Esophagus muscularis mucosa (tissue), 4 donors: ENCODE results near the gene PRDM5. TPM values are rescaled to one million over a fixed set of nuclear protein-coding genes. Genes with fewer than 3 reads are reported as not detected.

Experiments used
- DNase-seq: peaks from one replicate; pipeline ENCODE4 v3.0.0-alpha.2; 2017; ENCODE audit errors: extremely low spot score
- H3K27ac ChIP-seq, 4 donors: fragments of 200-600 bp; sonication (generic); replicated peaks in 1 of 4; 1 replicate in 3 of 4; 2 replicates in 1 of 4; pipeline ENCODE4 v1.5.1; 2016 to 2019; ENCODE audit warnings: mild to moderate bottlenecking in 1 of 4
- H3K27me3 ChIP-seq, 4 donors: fragments of 200-600 bp; sonication (generic); one replicate each; pipeline versions ENCODE4 v1.5.1 to v1.6.0; 2016 to 2019
- H3K36me3 ChIP-seq, 4 donors: fragments of 200-600 bp; sonication (generic); one replicate each; pipeline ENCODE4 v1.5.1; 2016 to 2019
- H3K4me1 ChIP-seq, 4 donors: fragments of 200-600 bp; sonication (generic); one replicate each; pipeline ENCODE4 v1.5.1; 2016 to 2019
- H3K4me3 ChIP-seq, 4 donors: fragments of 200-600 bp; sonication (generic); 1 replicate in 2 of 4; 2 replicates in 2 of 4; pipeline ENCODE4 v1.5.1; 2016 to 2019; ENCODE audit warnings: mild to moderate bottlenecking in 4 of 4, moderate library complexity in 1 of 4
- H3K9me3 ChIP-seq, 4 donors: fragments of 200-600 bp; sonication (generic); 1 replicate in 3 of 4; 2 replicates in 1 of 4; pipeline ENCODE4 v1.5.1; 2016 to 2019
- EP300 ChIP-seq: sonication (generic); formaldehyde crosslinking; IDR thresholded peaks from one replicate; pipeline ENCODE4 v1.6.1; 2017; ENCODE audit warnings: antibody characterized with exemption
- POLR2A ChIP-seq: fragments of 450-650 bp; IDR thresholded peaks from one replicate; pipeline ENCODE4 v1.6.1; 2017; ENCODE audit warnings: antibody characterized with exemption, moderate library complexity, mild to moderate bottlenecking, low read depth
- POLR2AphosphoS5 ChIP-seq, 2 donors: sonication (generic); formaldehyde crosslinking; IDR thresholded peaks; one replicate each; pipeline ENCODE4 v1.6.1; 2017; ENCODE audit warnings: antibody characterized with exemption in 2 of 2
- WGBS: methylation state at CpG from one replicate; pipeline ENCODE4 v1.1.5; 2018; 5-methylcytosine and 5-hydroxymethylcytosine counted together
- intact Hi-C: fragments of 100-400 bp; cut with DNase I; formaldehyde crosslinking; loops from one replicate; pipeline ENCODE4 v1.15.1; 2023
- total RNA-seq, 4 donors: library from RNA; depleted of rRNA; stranded (reverse); fragments of >200 nt; gene quantifications; one replicate each; pipeline versions ENCODE4 v1.1.0 to v1.2.1, GENCODE V29; 2016
- TF ChIP-seq, protein P1 (sequence below), 3 experiments: fragments of 200-600 bp in 2 of 3; fragments of 450-650 bp in 1 of 3; sonication (generic) in 2 of 3; IDR thresholded peaks; one replicate each; pipeline ENCODE4 v1.5.1; 2017 to 2019; ENCODE audit warnings: antibody characterized with exemption in 3 of 3, mild to moderate bottlenecking in 2 of 3, moderate library complexity in 1 of 3

Gene PRDM5
- total RNA-seq, 4 donors from 2014 or later: 10.8 to 17.0 (median 15.4) TPM

DNA sequence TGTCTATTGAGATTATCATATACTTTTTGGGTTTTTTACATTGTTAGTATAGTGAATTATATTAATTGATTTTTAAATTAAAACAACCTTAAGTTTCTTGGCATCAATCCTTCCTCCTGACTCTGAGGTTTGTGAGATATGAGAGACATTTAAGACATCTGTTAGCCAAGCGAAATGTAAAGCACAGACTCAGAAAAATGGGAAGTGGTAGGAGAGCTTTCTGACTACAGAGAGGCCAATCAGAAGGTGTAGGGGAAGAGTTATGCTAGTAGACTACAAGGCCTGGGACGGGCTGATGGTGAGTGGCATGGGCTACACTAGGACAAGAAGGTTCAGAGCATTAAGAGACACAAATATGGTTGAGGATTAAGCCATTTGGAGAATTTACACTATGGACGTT lies 255.4 kb downstream of the PRDM5 start:
- intact Hi-C loops: no loop called here
- H3K4me3 ChIP-seq: no peak overlapping the region
- no peak for TF ChIP-seq POLR2A
- TF ChIP-seq, protein P1, sequence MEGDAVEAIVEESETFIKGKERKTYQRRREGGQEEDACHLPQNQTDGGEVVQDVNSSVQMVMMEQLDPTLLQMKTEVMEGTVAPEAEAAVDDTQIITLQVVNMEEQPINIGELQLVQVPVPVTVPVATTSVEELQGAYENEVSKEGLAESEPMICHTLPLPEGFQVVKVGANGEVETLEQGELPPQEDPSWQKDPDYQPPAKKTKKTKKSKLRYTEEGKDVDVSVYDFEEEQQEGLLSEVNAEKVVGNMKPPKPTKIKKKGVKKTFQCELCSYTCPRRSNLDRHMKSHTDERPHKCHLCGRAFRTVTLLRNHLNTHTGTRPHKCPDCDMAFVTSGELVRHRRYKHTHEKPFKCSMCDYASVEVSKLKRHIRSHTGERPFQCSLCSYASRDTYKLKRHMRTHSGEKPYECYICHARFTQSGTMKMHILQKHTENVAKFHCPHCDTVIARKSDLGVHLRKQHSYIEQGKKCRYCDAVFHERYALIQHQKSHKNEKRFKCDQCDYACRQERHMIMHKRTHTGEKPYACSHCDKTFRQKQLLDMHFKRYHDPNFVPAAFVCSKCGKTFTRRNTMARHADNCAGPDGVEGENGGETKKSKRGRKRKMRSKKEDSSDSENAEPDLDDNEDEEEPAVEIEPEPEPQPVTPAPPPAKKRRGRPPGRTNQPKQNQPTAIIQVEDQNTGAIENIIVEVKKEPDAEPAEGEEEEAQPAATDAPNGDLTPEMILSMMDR (IDR thresholded peaks at IDR 0.05): no peak
- 82% methylated on average over 3 of the region's 3 CpGs for WGBS
- H3K27me3 ChIP-seq: no peaks in the 10 kb centered on the region
- H3K9me3 ChIP-seq: peaks cover 0 to 6% (median 0%) of the 10 kb centered on the region in 4 donors
- no peak for DNase-seq
- no peak overlapping the region for H3K27ac ChIP-seq
- H3K36me3 ChIP-seq: no peaks in the 10 kb centered on the region
- no peaks in the 10 kb centered on the region for H3K4me1 ChIP-seq

DNA sequence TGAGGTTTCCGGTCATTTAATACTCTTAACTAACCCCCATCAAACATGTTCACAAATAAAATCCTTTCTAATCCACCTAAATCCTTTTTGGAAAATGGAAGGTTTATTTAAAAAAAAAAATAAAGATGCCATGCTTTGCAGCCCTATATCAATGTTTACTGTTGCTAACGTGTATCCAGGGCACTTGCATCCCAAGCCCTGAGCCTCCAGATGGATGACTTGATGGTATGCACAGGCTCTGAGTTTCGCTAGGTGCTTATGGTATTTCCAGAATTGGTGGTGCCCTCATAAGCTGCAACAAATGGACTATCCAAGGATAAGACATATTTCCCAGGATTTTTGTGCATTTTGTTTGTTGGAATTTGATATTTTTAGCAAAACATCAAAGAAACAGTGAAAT lies 257.7 kb downstream of the PRDM5 start:
- 88% methylated on average over 3 of the region's 3 CpGs for WGBS
- no peak overlapping the region for H3K27ac ChIP-seq

GRCh38 chr4:120659616-120660170 lies 262.8 kb downstream of the PRDM5 start:
- no peak overlapping the region for H3K27ac ChIP-seq
- TF ChIP-seq EP300 (no peak), POLR2A (no peak), POLR2AphosphoS5 (IDR thresholded peaks at IDR 0.05) (no peak)
- TF ChIP-seq, protein P1 (IDR thresholded peaks at IDR 0.05): no peak

More for the DNA sequence above, 257.7 kb downstream of the PRDM5 start:
- no peak for TF ChIP-seq POLR2A
- TF ChIP-seq POLR2AphosphoS5 (IDR thresholded peaks at IDR 0.05): no peak
- TF ChIP-seq EP300: no peak
- TF ChIP-seq, protein P1 (IDR thresholded peaks at IDR 0.05): no peak
- H3K4me1 ChIP-seq: no peaks in the 10 kb centered on the region
- intact Hi-C loops: no loop called here
- H3K4me3 ChIP-seq: no peak overlapping the region
- no peaks in the 10 kb centered on the region for H3K9me3 ChIP-seq
- no peaks in the 10 kb centered on the region for H3K36me3 ChIP-seq
- no peak for DNase-seq
- H3K27me3 ChIP-seq: no peaks in the 10 kb centered on the region

DNA sequence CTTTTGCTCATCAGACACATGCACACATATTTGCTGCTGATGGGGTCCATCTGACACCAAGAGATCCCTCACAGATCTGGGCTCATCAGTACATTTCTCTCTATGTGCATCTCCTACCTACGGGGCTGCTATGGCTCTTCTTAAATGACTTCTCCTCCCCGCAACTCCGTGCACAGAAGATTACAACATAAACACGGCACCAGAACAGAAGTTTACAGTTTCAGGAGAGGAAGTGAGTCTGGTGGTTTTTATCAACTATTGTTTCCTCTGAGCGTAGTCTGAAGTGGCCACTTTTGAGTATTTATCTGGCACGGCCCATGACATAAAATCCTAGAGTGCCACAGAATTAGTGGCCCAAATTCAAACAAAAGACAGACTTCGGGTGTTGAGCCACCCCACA lies 263.8 kb downstream of the PRDM5 start:
- Histone ChIP-seq H3K27ac (no peak overlapping the region), H3K4me1 (no peaks in the 10 kb centered on the region), H3K27me3 (no peaks in the 10 kb centered on the region), H3K4me3 (no peak overlapping the region), H3K9me3 (no peaks in the 10 kb centered on the region), H3K36me3 (no peaks in the 10 kb centered on the region)
- TF ChIP-seq EP300: no peak
- TF ChIP-seq, protein P1 (IDR thresholded peaks at IDR 0.05): no peak
- TF ChIP-seq POLR2A: no peak
- no peak for TF ChIP-seq POLR2AphosphoS5 (IDR thresholded peaks at IDR 0.05)
- no peak for DNase-seq
- intact Hi-C loops: no loop called here
- WGBS: 58% methylated on average over 7 of the region's 7 CpGs

More at GRCh38 chr4:120659616-120660170, 262.8 kb downstream of the PRDM5 start:
- no peak for DNase-seq
- Histone ChIP-seq H3K36me3 (no peaks in the 10 kb centered on the region), H3K4me1 (no peaks in the 10 kb centered on the region), H3K4me3 (no peak overlapping the region), H3K27me3 (no peaks in the 10 kb centered on the region), H3K9me3 (no peaks in the 10 kb centered on the region)
- WGBS: 71% methylated on average over 7 of the region's 7 CpGs
- intact Hi-C loops: no loop called here
